ENCODE results near the gene EDC3.

DNA sequence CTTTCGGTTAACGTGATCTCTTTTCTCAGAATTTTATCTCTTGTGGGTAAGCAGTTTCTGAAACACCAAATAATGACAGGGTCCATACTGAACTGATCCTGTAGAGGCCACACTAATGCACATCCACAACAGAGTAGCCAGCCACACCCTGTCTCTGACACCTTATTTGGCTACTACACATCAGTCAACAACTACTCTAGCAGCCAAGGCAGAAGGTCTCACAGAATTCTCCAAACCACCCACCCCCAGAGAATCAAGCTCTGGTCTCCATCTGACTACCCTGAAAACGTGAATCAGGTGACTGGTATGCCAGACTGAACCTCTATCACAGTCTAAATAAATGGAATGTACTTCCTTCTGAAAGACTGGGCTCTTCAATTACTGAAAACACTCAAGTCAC, 38.0 kb downstream of the EDC3 start:
- TF ChIP-seq POLR2A (IDR thresholded peaks at IDR 0.05), result no peak
- TF ChIP-seq, protein P1, sequence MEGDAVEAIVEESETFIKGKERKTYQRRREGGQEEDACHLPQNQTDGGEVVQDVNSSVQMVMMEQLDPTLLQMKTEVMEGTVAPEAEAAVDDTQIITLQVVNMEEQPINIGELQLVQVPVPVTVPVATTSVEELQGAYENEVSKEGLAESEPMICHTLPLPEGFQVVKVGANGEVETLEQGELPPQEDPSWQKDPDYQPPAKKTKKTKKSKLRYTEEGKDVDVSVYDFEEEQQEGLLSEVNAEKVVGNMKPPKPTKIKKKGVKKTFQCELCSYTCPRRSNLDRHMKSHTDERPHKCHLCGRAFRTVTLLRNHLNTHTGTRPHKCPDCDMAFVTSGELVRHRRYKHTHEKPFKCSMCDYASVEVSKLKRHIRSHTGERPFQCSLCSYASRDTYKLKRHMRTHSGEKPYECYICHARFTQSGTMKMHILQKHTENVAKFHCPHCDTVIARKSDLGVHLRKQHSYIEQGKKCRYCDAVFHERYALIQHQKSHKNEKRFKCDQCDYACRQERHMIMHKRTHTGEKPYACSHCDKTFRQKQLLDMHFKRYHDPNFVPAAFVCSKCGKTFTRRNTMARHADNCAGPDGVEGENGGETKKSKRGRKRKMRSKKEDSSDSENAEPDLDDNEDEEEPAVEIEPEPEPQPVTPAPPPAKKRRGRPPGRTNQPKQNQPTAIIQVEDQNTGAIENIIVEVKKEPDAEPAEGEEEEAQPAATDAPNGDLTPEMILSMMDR (IDR thresholded peaks at IDR 0.05), result no peak
